ENCODE measurements around the gene ZNF860. TPM values are rescaled to one million over a fixed set of nuclear protein-coding genes. Genes with fewer than 3 reads are reported as not detected.

The ZNF860 gene
- total RNA-seq, 2 donors from 2014 or later = 3.7 to 4.4 TPM

- Histone ChIP-seq H3K4me3 (no peak overlapping the region), H3K36me3 (no peaks in the 10 kb centered on the region), H3K4me1 (replicated peaks) (peaks cover 3% of the 10 kb centered on the region), H3K27ac (no peak overlapping the region), H3K27me3 (replicated peaks; ENCODE audit: insufficient read depth) (no peaks in the 10 kb centered on the region), H3K9me3 (no peaks in the 10 kb centered on the region)
- no peak for DNase-seq (ENCODE audit: low spot score)
- WGBS = 24% methylated on average over 1 of the region's 1 CpG
- TF ChIP-seq POLR2AphosphoS5 (IDR thresholded peaks at IDR 0.05) = no peak
- no peak for TF ChIP-seq CTCF (IDR thresholded peaks at IDR 0.05)
- TF ChIP-seq POLR2A (IDR thresholded peaks at IDR 0.05) = no peak
- intact Hi-C loops (cut with DNase I) = no loop called here
Measured at GRCh38 chr3:31936420-31937060, 45.0 kb upstream of the ZNF860 start.

- no peaks in the 10 kb centered on the region for H3K36me3 ChIP-seq
- intact Hi-C loops (cut with DNase I) = no loop called here
- WGBS = 96% methylated on average over 4 of the region's 4 CpGs
- TF ChIP-seq POLR2AphosphoS5 (IDR thresholded peaks at IDR 0.05) (no peak), POLR2A (IDR thresholded peaks at IDR 0.05) (no peak), CTCF (IDR thresholded peaks at IDR 0.05) (no peak)
- peaks cover 3% of the 10 kb centered on the region for H3K4me1 ChIP-seq (replicated peaks)
- no peak overlapping the region for H3K4me3 ChIP-seq
- no peaks in the 10 kb centered on the region for H3K27me3 ChIP-seq (replicated peaks; ENCODE audit: insufficient read depth)
- H3K27ac ChIP-seq = no peak overlapping the region
- no peaks in the 10 kb centered on the region for H3K9me3 ChIP-seq
- no peak for DNase-seq (ENCODE audit: low spot score)
Measured at GRCh38 chr3:31937225-31937624, 44.3 kb upstream of the ZNF860 start.

- Histone ChIP-seq H3K27ac (no peak overlapping the region), H3K36me3 (no peaks in the 10 kb centered on the region), H3K4me3 (no peak overlapping the region), H3K9me3 (no peaks in the 10 kb centered on the region), H3K4me1 (replicated peaks) (no peaks in the 10 kb centered on the region), H3K27me3 (replicated peaks; ENCODE audit: insufficient read depth) (no peaks in the 10 kb centered on the region)
- no peak for TF ChIP-seq POLR2AphosphoS5 (IDR thresholded peaks at IDR 0.05)
- no peak for DNase-seq (ENCODE audit: low spot score)
- WGBS = 90% methylated on average over 2 of the region's 2 CpGs
- intact Hi-C loops (cut with DNase I) = no loop called here
Measured at GRCh38 chr3:31942446-31942845, 39.1 kb upstream of the ZNF860 start.

GRCh38 chr3:31943041-31943440, 38.5 kb upstream of the ZNF860 start:
- Histone ChIP-seq H3K27me3 (replicated peaks; ENCODE audit: insufficient read depth) (no peaks in the 10 kb centered on the region), H3K4me3 (no peak overlapping the region)
- TF ChIP-seq CTCF (IDR thresholded peaks at IDR 0.05) (no peak), POLR2A (IDR thresholded peaks at IDR 0.05) (no peak), POLR2AphosphoS5 (IDR thresholded peaks at IDR 0.05) (no peak)

GRCh38 chr3:31945738-31946052, 35.9 kb upstream of the ZNF860 start:
- TF ChIP-seq POLR2AphosphoS5 (IDR thresholded peaks at IDR 0.05) (no peak), CTCF (IDR thresholded peaks at IDR 0.05) (no peak), POLR2A (IDR thresholded peaks at IDR 0.05) (no peak)
- intact Hi-C loops (cut with DNase I) = no loop called here
- Histone ChIP-seq H3K9me3 (no peaks in the 10 kb centered on the region), H3K27me3 (replicated peaks; ENCODE audit: insufficient read depth) (no peaks in the 10 kb centered on the region), H3K36me3 (no peaks in the 10 kb centered on the region), H3K4me3 (no peak overlapping the region), H3K4me1 (replicated peaks) (no peaks in the 10 kb centered on the region), H3K27ac (no peak overlapping the region)
- no peak for DNase-seq (ENCODE audit: low spot score)
- WGBS = 82% methylated on average over 3 of the region's 3 CpGs

More at GRCh38 chr3:31943041-31943440, 38.5 kb upstream of the ZNF860 start:
- H3K36me3 ChIP-seq = no peaks in the 10 kb centered on the region
- intact Hi-C loops (cut with DNase I) = no loop called here
- H3K4me1 ChIP-seq (replicated peaks) = no peaks in the 10 kb centered on the region
- no peak overlapping the region for H3K27ac ChIP-seq
- no peaks in the 10 kb centered on the region for H3K9me3 ChIP-seq
- DNase-seq (ENCODE audit: low spot score) = no peak

Measured in prostate gland (tissue), 2 donors.